A549 (cell line): ENCODE data around the gene PBRM1. TPM values are rescaled to one million over a fixed set of nuclear protein-coding genes. Genes with fewer than 3 reads are reported as not detected.

Experiments
- ATAC-seq, 2 experiments: fragments of 200-7000 bp in 1 of 2; fragments of >200 bp in 1 of 2; cut with Nextera tagmentation in 1 of 2; cut with Tn5 transposase in 1 of 2; 3 replicates each; pipeline versions ENCODE4 v1.8.0 to v1.9.1; 2018 to 2020; ENCODE audit warnings: mild to moderate bottlenecking in 1 of 2, moderate library complexity in 1 of 2
- CTCF ChIA-PET: fragments of 300-600 bp; sonication (Branson Sonifier 250); formaldehyde crosslinking; extraction: SDS; loops from one replicate; lab custom pipeline; 2021; ENCODE audit warnings: antibody characterized with exemption, inconsistent platforms; lab: Yijun Ruan, JAX
- POLR2A ChIA-PET: fragments of 350-600 bp; formaldehyde crosslinking; extraction: SDS; loops from one replicate; lab custom pipeline; 2021; ENCODE audit warnings: antibody characterized with exemption, inconsistent platforms; lab: Yijun Ruan, JAX
- DNase-seq, 2 experiments: peaks; one replicate each; pipeline versions ENCODE4 v3.0.0 to v3.0.0-alpha.2; 2011 to 2016; ENCODE audit warnings: low read depth in 1 of 2, low spot score in 1 of 2
- FAIRE-seq: peaks from 2 replicates; lab custom pipeline; 2011; peaks lifted over from hg19 to GRCh38; lab: Jason Lieb, UNC
- H3K27ac ChIP-seq, 2 experiments: fragments of >200 bp; sonication (Bioruptor Twin); formaldehyde crosslinking; 3 replicates each; pipeline ENCODE4 v1.5.1; 2016 to 2017
- H3K4me1 ChIP-seq: fragments of >200 bp; sonication (Bioruptor Twin); formaldehyde crosslinking; 3 replicates; pipeline ENCODE4 v1.6.1; 2016
- H3K4me2 ChIP-seq: fragments of >200 bp; sonication (Bioruptor Twin); formaldehyde crosslinking; 3 replicates; pipeline ENCODE4 v1.6.1; 2016
- H3K4me3 ChIP-seq: fragments of >200 bp; sonication (Bioruptor Twin); formaldehyde crosslinking; 3 replicates; pipeline ENCODE4 v1.5.1; 2016
- H3K9me3 ChIP-seq: fragments of >200 bp; sonication (Bioruptor Twin); formaldehyde crosslinking; 3 replicates; pipeline ENCODE4 v1.6.1; 2016
- BHLHE40 ChIP-seq: IDR thresholded peaks from 2 replicates; pipeline ENCODE4 v1.6.1; 2012; ENCODE audit warnings: low read depth, low read length, inconsistent platforms
- ESRRA ChIP-seq: fragments of 150-350 bp; IDR thresholded peaks from 2 replicates; pipeline ENCODE4 v1.6.1; 2014; ENCODE audit warnings: mild to moderate bottlenecking, low read length, borderline replicate concordance
- FOSB ChIP-seq: fragments of 250-450 bp; sonication (Bioruptor Pico); IDR thresholded peaks from 2 replicates; pipeline ENCODE4 v1.5.0; 2020; ENCODE audit warnings: mild to moderate bottlenecking, moderate library complexity
- HDAC2 ChIP-seq: fragments of 200-600 bp; sonication (generic); IDR thresholded peaks from 2 replicates; pipeline ENCODE4 v1.6.1; 2016
- HMGXB4 ChIP-seq: fragments of 250-450 bp; sonication (Bioruptor Pico); IDR thresholded peaks from 2 replicates; pipeline ENCODE4 v1.5.0; 2021; ENCODE audit warnings: mild to moderate bottlenecking, moderate library complexity, borderline replicate concordance
- HOXA7 ChIP-seq: fragments of 250-450 bp; sonication (Bioruptor Pico); IDR thresholded peaks from 2 replicates; pipeline ENCODE4 v1.5.0; 2020; ENCODE audit warnings: mild to moderate bottlenecking, moderate library complexity
- HOXB13 ChIP-seq: fragments of 250-450 bp; sonication (Bioruptor Pico); IDR thresholded peaks from 2 replicates; pipeline ENCODE4 v1.5.0; 2020; ENCODE audit warnings: low read depth, mild to moderate bottlenecking, moderate library complexity
- JUN ChIP-seq, 2 experiments: fragments of >200 bp; sonication (Bioruptor Twin); formaldehyde crosslinking; IDR thresholded peaks; 2 replicates in 1 of 2; 3 replicates in 1 of 2; pipeline ENCODE4 v1.6.1; 2016 to 2017
- KDM5A ChIP-seq: fragments of 200-600 bp; sonication (generic); IDR thresholded peaks from 2 replicates; pipeline ENCODE4 v1.6.1; 2016; ENCODE audit warnings: antibody characterized with exemption, mild to moderate bottlenecking
- PHF8 ChIP-seq: fragments of 200-600 bp; sonication (generic); IDR thresholded peaks from 2 replicates; pipeline ENCODE4 v1.6.1; 2016; ENCODE audit warnings: low read depth, mild to moderate bottlenecking, antibody characterized with exemption, moderate library complexity, borderline replicate concordance
- POLR2A ChIP-seq: IDR thresholded peaks from 2 replicates; pipeline ENCODE4 v1.6.1; 2012; ENCODE audit warnings: mild to moderate bottlenecking, low read length
- RARB ChIP-seq: fragments of 250-450 bp; sonication (Bioruptor Pico); IDR thresholded peaks from 2 replicates; pipeline ENCODE4 v1.8.0; 2021; ENCODE audit warnings: mild to moderate bottlenecking, moderate library complexity
- RNF2 ChIP-seq: fragments of 200-600 bp; sonication (generic); IDR thresholded peaks from 2 replicates; pipeline ENCODE4 v1.6.1; 2016; ENCODE audit warnings: low read depth, mild to moderate bottlenecking, antibody characterized with exemption, moderate library complexity, borderline replicate concordance
- TFCP2L1 ChIP-seq: fragments of 250-450 bp; sonication (Bioruptor Pico); IDR thresholded peaks from 2 replicates; pipeline ENCODE4 v1.5.0; 2021; ENCODE audit warnings: mild to moderate bottlenecking
- ZC3H11A ChIP-seq: fragments of 450-650 bp; IDR thresholded peaks from 2 replicates; pipeline ENCODE4 v1.6.1; 2014; ENCODE audit warnings: antibody characterized with exemption, mild to moderate bottlenecking
- ZNF302 ChIP-seq: fragments of 250-450 bp; sonication (Bioruptor Pico); IDR thresholded peaks from 2 replicates; pipeline ENCODE4 v1.9.0; 2021; ENCODE audit warnings: inconsistent platforms, mild to moderate bottlenecking, moderate library complexity
- ZSCAN20 ChIP-seq: fragments of 250-450 bp; sonication (Bioruptor Pico); IDR thresholded peaks from 2 replicates; pipeline ENCODE4 v1.8.0; 2022; ENCODE audit warnings: mild to moderate bottlenecking, moderate library complexity
- WGBS: methylation state at CpG from one replicate; pipeline ENCODE4 v1.1.6; 2017; ENCODE audit errors: missing lambda C conversion rate; 5-methylcytosine and 5-hydroxymethylcytosine counted together
- polyA plus RNA-seq, 4 experiments: library from polyadenylated mRNA; depleted of rRNA in 3 of 4; stranded (reverse); fragments of >200 nt; fragmentation: RNase III in 1 of 4; extraction: RNeasy Plus Mini Kit Qiagen cat#74134 plus additional on column Dnase treatment in 1 of 4; gene quantifications; 2 replicates in 3 of 4; 3 replicates in 1 of 4; pipeline ENCODE4 v1.2.3, GENCODE V29; 2011 to 2017
- TF ChIP-seq, protein P1 (sequence below): fragments of >200 bp; sonication (Bioruptor Twin); formaldehyde crosslinking; IDR thresholded peaks from 3 replicates; pipeline ENCODE4 v1.5.1; 2016
- TF ChIP-seq, protein P2 (sequence below): IDR thresholded peaks from 2 replicates; pipeline ENCODE4 v1.6.1; 2012

Gene PBRM1
- polyA plus RNA-seq, 2 of the 4 experiments (the other 2 are of a cell fraction) = 15.0 to 21.6 TPM

DNA sequence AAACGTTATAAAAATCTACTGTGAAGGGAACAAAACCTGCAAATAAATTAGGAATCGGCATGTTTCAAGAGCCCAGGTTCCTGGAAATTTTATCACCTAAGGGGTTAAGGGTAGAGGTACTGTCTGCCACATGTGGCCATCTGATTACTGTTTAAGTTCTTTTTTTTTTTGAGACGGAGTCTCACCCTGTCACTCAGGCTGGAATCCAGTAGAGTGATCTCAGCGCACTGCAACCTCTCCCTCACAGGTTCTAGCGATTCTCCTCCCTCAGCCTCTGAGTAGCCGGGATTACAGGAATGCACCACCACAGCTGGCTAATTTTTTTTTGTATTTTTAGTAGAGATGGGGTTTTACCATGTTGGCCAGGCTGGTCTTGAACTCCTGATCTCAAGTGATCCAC is 113.5 kb downstream of the PBRM1 start (continued):
- no peak for TF ChIP-seq HOXA7 (CRISPR knock-in tag)
- TF ChIP-seq KDM5A = no peak
- TF ChIP-seq, protein P1, sequence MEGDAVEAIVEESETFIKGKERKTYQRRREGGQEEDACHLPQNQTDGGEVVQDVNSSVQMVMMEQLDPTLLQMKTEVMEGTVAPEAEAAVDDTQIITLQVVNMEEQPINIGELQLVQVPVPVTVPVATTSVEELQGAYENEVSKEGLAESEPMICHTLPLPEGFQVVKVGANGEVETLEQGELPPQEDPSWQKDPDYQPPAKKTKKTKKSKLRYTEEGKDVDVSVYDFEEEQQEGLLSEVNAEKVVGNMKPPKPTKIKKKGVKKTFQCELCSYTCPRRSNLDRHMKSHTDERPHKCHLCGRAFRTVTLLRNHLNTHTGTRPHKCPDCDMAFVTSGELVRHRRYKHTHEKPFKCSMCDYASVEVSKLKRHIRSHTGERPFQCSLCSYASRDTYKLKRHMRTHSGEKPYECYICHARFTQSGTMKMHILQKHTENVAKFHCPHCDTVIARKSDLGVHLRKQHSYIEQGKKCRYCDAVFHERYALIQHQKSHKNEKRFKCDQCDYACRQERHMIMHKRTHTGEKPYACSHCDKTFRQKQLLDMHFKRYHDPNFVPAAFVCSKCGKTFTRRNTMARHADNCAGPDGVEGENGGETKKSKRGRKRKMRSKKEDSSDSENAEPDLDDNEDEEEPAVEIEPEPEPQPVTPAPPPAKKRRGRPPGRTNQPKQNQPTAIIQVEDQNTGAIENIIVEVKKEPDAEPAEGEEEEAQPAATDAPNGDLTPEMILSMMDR = no peak
- no peak for TF ChIP-seq JUN (IDR thresholded peaks at IDR 0.05)
- TF ChIP-seq BHLHE40 = no peak

GRCh38 chr3:52570076-52570475 is 115.6 kb downstream of the PBRM1 start:
- CTCF ChIA-PET = no interaction called here
- POLR2A ChIA-PET = no interaction called here
- 98% methylated on average over 4 of the region's 4 CpGs for WGBS

DNA sequence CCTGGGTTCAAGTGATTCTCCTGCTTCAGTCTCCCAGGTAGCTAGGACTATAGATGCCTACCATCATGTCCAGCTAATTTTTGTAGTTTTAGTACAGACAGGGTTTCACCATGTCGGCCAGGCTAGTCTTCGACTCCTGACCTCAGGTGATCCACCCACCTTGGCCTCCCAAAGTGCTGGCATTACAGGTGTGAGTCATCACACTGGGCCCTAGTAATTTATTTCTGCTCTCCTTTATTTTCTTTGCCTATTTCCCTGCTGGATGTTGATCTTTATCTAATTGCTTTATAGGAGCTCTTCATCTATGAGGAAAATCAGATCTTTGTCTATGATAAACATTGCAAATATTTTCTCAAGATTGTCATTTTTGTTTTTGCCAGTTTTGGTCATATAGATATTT is 117.6 kb downstream of the PBRM1 start:
- WGBS = 85% methylated on average over 2 of the region's 2 CpGs
- no peaks in the 10 kb centered on the region for H3K9me3 ChIP-seq
- H3K4me1 ChIP-seq = no peaks in the 10 kb centered on the region
- H3K4me3 ChIP-seq = no peak overlapping the region
- no peak for FAIRE-seq
- ChIA-PET CTCF (interaction anchor here (0.6 kb wide), 2 partner anchors 232 to 411 kb away, joined by 4 to 5 read pairs; no protein-coding TSS in a partner anchor), POLR2A (no interaction called here)
- DNase-seq = no peak
- TF ChIP-seq TFCP2L1 (no peak), RNF2 (no peak), RARB (CRISPR knock-in tag) (no peak)
- TF ChIP-seq, protein P2, sequence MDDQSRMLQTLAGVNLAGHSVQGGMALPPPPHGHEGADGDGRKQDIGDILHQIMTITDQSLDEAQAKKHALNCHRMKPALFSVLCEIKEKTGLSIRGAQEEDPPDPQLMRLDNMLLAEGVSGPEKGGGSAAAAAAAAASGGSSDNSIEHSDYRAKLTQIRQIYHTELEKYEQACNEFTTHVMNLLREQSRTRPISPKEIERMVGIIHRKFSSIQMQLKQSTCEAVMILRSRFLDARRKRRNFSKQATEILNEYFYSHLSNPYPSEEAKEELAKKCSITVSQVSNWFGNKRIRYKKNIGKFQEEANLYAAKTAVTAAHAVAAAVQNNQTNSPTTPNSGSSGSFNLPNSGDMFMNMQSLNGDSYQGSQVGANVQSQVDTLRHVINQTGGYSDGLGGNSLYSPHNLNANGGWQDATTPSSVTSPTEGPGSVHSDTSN = no peak
- ATAC-seq = no peak
- no peak overlapping the region for H3K4me2 ChIP-seq
- no peak overlapping the region for H3K27ac ChIP-seq

More at GRCh38 chr3:52570076-52570475, 115.6 kb downstream of the PBRM1 start:
- Histone ChIP-seq H3K9me3 (no peaks in the 10 kb centered on the region), H3K27ac (no peak overlapping the region), H3K4me1 (no peaks in the 10 kb centered on the region), H3K4me2 (no peak overlapping the region), H3K4me3 (no peak overlapping the region)
- FAIRE-seq (no peak), ATAC-seq (no peak), DNase-seq (no peak)
- TF ChIP-seq ESRRA (no peak), PHF8 (no peak), POLR2A (no peak), HMGXB4 (no peak), HDAC2 (no peak), BHLHE40 (no peak), ZNF302 (CRISPR knock-in tag) (no peak), HOXB13 (CRISPR knock-in tag) (no peak), FOSB (CRISPR knock-in tag) (no peak), ZSCAN20 (CRISPR knock-in tag) (no peak), ZC3H11A (no peak)
